Thoracic aorta (tissue), 2 donors: ENCODE data around the gene KRT6C. TPM values are rescaled to one million over a fixed set of nuclear protein-coding genes. Genes with fewer than 3 reads are reported as not detected.

ENCODE experiments used
- ATAC-seq: fragments of 150-250 bp; one replicate; pipeline ENCODE4 v1.8.0; 2017; ENCODE audit warnings: low read depth; ENCODE audit not compliant: insufficient number of reproducible peaks, low FRiP score
- DNase-seq: peaks from one replicate; pipeline ENCODE4 v3.0.0-alpha.2; 2020; ENCODE audit warnings: low spot score
- H3K27ac ChIP-seq, 2 donors: fragments of 200-600 bp; sonication (generic); 1 replicate in 1 of 2; 2 replicates in 1 of 2; pipeline ENCODE4 v1.5.1; 2016; ENCODE audit warnings: mild to moderate bottlenecking in 2 of 2, moderate library complexity in 2 of 2
- H3K27me3 ChIP-seq: fragments of 200-600 bp; sonication (generic); replicated peaks from 2 replicates; pipeline ENCODE4 v1.6.0; 2016; ENCODE audit warnings: mild to moderate bottlenecking; ENCODE audit not compliant: insufficient read depth
- H3K36me3 ChIP-seq: fragments of 200-600 bp; sonication (generic); one replicate; pipeline ENCODE4 v1.5.1; 2016
- H3K4me1 ChIP-seq, 2 donors: fragments of 200-600 bp; sonication (generic); 1 replicate in 1 of 2; 2 replicates in 1 of 2; pipeline versions ENCODE4 v1.5.1 to v1.6.0; 2016; ENCODE audit warnings: low read depth in 2 of 2, mild to moderate bottlenecking in 1 of 2; ENCODE audit not compliant: control insufficient read depth in 1 of 2
- H3K4me3 ChIP-seq: fragments of 200-600 bp; sonication (generic); 2 replicates; pipeline ENCODE4 v1.5.1; 2016; ENCODE audit warnings: mild to moderate bottlenecking
- H3K9me3 ChIP-seq: fragments of 200-600 bp; sonication (generic); 2 replicates; pipeline ENCODE4 v1.5.1; 2016
- total RNA-seq, 2 donors: library from RNA; depleted of rRNA; stranded (reverse); fragments of >200 nt; gene quantifications; one replicate each; pipeline versions ENCODE4 v1.1.0 to v1.2.3, GENCODE V29; 2016
- TF ChIP-seq, protein P1 (sequence below): fragments of 200-600 bp; sonication (generic); IDR thresholded peaks from one replicate; pipeline ENCODE4 v1.5.1; 2019; ENCODE audit warnings: antibody characterized with exemption

The KRT6C gene
- total RNA-seq, 2 donors from 2014 or later: not detected

DNA sequence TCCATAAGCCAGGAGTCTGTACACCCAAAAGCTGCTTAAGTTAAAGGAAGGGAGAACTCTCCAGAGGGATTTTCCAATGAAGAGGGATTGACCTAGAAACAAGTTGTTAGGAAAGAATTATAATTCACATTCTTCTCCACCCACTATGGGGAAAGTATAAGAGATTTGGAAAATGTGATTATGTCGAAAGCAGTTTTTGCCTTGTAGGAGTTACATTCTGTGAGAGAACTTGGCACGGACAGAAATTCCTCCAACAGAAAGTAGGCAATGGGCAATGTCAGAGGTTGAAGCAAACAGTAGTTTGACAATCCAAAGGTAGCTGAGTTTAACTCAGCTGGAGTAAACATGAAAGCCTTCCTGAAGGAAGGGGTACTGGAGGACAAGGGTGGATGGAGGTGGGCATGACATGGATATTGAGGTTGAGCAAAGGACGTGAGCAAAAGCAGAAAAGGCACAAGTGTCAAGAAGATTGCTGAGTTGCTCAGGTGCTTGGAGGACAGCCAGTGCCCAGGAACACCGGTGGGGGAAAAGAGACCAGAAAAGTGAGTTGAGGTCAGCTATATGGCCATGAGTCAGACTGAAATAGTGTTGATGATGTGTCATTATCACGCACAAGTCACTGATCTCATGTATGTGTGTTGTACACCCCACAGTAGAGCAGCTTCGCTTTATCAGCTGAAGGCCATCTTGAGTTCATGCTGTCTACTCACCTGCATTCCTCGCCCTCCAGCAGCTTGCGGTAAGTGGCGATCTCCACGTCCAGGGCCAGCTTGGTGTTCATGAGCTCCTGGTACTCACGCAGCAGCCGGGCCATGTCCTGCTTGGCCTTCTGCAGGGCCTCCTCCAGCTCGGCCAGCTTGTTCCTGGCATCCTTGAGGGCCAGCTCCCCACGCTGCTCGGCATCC, 42.6 kb upstream of the KRT6C start:
- Histone ChIP-seq H3K27me3 (no peaks in the 10 kb centered on the region), H3K27ac (no peak overlapping the region), H3K36me3 (no peaks in the 10 kb centered on the region), H3K9me3 (no peaks in the 10 kb centered on the region), H3K4me3 (no peak overlapping the region), H3K4me1 (peaks cover 0 to 3% of the 10 kb centered on the region in 2 donors)
- ATAC-seq: no peak
- TF ChIP-seq, protein P1, sequence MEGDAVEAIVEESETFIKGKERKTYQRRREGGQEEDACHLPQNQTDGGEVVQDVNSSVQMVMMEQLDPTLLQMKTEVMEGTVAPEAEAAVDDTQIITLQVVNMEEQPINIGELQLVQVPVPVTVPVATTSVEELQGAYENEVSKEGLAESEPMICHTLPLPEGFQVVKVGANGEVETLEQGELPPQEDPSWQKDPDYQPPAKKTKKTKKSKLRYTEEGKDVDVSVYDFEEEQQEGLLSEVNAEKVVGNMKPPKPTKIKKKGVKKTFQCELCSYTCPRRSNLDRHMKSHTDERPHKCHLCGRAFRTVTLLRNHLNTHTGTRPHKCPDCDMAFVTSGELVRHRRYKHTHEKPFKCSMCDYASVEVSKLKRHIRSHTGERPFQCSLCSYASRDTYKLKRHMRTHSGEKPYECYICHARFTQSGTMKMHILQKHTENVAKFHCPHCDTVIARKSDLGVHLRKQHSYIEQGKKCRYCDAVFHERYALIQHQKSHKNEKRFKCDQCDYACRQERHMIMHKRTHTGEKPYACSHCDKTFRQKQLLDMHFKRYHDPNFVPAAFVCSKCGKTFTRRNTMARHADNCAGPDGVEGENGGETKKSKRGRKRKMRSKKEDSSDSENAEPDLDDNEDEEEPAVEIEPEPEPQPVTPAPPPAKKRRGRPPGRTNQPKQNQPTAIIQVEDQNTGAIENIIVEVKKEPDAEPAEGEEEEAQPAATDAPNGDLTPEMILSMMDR: no peak
- DNase-seq: no peak

DNA sequence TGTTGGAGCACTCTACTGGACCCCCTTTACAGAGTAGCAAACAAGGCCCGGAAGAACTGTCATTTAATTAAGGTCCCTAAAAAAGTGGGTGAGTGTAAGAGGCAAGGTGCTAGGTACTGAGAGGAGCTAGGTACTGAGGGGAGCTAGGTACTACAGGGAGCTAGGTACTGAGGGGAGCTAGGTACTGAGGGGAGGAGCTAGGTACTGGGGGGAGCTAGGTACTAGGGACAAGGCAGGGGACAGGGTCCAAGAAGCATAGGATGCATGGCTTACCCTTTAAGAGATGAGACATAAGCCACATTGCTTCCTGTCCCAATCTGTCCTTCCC, 41.7 kb upstream of the KRT6C start:
- TF ChIP-seq, protein P1: no peak
- Histone ChIP-seq H3K9me3 (peaks cover 4% of the 10 kb centered on the region), H3K4me3 (no peak overlapping the region), H3K4me1 (no peaks in the 10 kb centered on the region), H3K27me3 (no peaks in the 10 kb centered on the region), H3K36me3 (no peaks in the 10 kb centered on the region), H3K27ac (no peak overlapping the region)
- no peak for ATAC-seq
- no peak for DNase-seq

DNA sequence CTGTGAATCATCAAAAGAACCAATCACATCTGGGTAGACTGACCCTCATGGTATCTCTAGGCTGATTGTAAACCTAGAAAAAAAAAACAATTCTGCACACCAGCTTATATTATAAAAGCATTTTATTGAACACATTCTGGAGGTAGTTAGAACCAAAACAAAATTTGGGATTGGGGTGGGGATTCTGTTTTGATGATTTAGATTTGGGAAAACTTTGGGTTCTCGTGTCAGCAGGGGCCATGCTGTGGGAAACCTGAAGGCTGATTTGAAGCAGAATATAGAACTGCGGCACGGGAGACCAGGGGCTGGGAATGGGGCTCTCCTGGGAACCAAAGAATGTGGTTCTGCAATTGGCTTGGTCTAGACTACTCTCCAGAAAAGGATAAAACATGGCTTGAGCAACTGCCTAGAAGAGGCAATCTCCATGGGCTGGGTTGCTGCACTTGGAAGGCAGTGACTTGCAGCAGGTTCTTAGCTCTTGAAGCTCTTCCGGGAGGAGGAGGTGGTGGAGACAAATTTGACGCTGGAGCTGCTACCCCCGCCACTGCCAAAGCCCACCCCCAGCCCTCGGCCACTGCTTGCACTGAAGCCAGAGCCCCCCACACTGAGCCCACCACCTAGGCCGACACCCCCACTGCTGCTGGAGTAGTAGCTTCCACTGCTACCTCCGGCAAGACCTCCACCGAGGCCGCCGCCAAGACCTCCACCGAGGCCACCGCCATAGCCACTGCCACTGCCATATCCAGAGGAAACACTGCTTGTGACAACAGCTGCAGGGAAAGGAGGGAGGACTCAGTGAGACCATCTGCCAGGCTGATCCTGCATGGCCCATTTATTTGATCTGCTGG, 41.1 kb upstream of the KRT6C start:
- H3K27ac ChIP-seq: no peak overlapping the region
- H3K9me3 ChIP-seq: peaks cover 4% of the 10 kb centered on the region
- no peaks in the 10 kb centered on the region for H3K36me3 ChIP-seq
- ATAC-seq: no peak
- H3K4me3 ChIP-seq: no peak overlapping the region
- no peaks in the 10 kb centered on the region for H3K27me3 ChIP-seq
- TF ChIP-seq, protein P1: no peak
- H3K4me1 ChIP-seq: no peaks in the 10 kb centered on the region
- DNase-seq: no peak

DNA sequence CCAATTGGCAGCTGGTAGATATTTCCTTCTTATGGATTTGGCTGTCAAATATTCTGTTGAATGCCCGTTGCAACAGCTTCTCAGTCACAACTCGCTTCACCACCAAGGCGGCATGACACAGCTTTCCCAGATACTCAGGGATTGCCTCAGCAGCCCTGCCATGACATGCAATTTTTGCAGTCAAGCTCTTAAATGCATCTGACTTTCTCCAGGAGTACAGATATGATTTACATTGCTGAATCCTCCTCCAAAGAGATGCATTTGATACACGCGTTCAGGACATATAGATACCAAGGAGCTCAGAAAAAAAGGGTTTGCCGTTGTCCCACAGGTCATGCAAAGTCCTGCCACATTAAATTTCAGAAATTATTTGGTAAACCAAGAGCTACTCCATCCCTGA, 40.1 kb upstream of the KRT6C start:
- ATAC-seq (no peak), DNase-seq (no peak)
- no peaks in the 10 kb centered on the region for H3K4me1 ChIP-seq
- H3K27ac ChIP-seq: no peak overlapping the region
- no peaks in the 10 kb centered on the region for H3K27me3 ChIP-seq
- H3K4me3 ChIP-seq: no peak overlapping the region
- TF ChIP-seq, protein P1: no peak
- H3K36me3 ChIP-seq: no peaks in the 10 kb centered on the region
- peaks cover 4% of the 10 kb centered on the region for H3K9me3 ChIP-seq

DNA sequence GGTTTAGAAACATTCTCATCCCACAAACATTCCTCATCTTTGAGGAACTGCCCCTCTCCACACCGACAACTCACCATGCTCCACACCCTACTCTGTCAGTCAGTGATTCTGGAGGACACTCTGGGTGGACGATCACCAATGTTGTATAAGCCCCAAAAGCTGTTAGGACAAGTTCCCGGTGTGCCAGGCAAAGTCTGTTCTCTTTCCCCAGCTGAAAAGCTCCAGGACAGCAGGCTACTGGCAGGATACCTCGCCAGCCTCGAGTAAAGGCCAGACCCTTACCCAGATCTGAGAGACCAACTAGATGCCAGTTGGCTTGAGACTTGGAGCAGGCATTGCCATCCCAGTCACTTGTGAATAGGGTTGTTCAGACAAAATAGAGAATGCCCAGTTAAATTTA, 34.6 kb upstream of the KRT6C start:
- Histone ChIP-seq H3K9me3 (peaks cover 4% of the 10 kb centered on the region), H3K4me3 (no peak overlapping the region), H3K27ac (no peak overlapping the region), H3K36me3 (no peaks in the 10 kb centered on the region), H3K4me1 (no peaks in the 10 kb centered on the region), H3K27me3 (no peaks in the 10 kb centered on the region)
- DNase-seq: no peak
- TF ChIP-seq, protein P1: no peak
- no peak for ATAC-seq
